RPMI8226 (cell line): ENCODE data around the gene LOXL1.

Experiments
- DNase-seq: peaks from one replicate; pipeline ENCODE4 v3.0.0-alpha.2; 2015

LOXL1 gene

GRCh38 chr15:73941044-73941443 is 14.8 kb downstream of the LOXL1 start:
- no peak for DNase-seq

DNA sequence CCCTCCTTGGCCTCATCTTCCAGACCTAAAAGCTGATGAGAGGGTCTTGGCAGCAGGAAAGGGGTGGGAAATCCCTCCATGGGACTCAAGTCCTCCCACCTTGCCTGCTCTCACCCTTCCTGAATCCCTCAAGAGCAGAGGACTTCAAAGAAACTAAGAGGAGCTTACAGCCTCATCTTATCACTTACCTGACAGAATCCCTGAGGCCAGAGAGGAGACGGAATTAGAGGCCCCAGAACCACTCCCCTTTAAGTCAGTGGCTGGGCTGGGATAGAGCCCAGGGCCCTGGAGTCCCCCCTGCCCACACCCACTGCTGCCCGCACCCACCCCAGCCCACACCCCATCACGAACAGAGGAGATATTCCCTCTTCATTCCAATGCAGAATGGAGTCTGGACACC is 15.2 kb downstream of the LOXL1 start:
- no peak for DNase-seq

DNA sequence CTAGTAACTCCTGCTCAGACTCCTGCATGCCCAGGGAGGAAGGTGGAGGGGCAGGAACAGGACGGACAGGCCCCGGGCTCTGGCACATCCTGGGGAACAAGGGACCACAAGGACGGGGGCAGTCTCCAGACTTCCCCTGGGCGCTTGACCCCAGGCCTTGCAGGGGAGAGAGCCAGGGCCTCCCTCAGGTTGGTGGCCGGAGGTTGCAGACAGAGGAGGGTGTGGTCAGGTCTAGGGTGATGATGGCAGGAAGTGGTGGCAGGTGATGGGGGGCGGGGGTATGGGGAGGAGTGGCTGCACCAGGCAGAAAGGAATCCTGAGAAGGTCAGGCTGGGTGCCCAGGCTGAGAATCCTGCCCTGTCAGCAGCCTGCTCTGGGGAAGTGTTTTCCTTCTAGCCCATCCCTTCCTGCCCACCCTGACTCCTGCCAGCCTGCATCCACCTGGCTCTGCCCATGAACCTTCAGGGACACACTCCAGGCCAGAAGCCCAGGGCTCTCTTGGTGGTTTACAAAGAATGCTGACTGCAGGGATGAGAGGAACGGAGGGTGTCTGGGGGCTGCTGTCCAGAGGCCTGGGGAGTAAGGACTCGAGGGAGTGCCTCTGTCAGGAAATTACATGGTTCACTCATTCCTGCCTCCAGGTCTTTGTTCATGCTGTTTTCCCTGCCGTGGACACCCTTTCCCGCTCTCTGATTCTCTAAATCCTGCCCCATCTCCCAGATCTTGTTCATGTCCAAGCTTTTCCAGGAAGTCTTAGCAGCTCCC is 15.8 kb downstream of the LOXL1 start:
- peak; percentile 81 for DNase-seq

- no peak for DNase-seq
Measured at GRCh38 chr15:73942751-73943270, 16.5 kb downstream of the LOXL1 start.

GRCh38 chr15:73944161-73945129 is 18.2 kb downstream of the LOXL1 start:
- DNase-seq: no peak

DNA sequence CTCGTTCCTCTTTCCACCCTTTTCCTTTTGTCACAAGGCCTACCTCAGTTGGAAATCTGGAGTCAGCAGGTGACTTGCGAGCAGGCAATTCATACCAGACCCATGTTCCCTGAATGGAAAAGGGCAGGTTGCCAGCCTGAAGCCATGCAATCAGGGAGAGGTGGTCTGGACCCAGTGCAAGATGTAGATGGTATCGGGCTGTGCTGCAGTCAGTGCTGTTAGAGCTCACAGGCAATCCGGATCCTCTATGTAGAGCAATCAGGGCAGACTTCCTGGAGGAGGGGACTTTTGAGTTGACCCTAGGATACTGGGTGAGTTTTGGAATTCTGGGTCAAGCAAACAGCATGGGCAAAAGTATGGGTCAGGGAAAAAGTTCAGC is 18.9 kb downstream of the LOXL1 start:
- DNase-seq: no peak

DNA sequence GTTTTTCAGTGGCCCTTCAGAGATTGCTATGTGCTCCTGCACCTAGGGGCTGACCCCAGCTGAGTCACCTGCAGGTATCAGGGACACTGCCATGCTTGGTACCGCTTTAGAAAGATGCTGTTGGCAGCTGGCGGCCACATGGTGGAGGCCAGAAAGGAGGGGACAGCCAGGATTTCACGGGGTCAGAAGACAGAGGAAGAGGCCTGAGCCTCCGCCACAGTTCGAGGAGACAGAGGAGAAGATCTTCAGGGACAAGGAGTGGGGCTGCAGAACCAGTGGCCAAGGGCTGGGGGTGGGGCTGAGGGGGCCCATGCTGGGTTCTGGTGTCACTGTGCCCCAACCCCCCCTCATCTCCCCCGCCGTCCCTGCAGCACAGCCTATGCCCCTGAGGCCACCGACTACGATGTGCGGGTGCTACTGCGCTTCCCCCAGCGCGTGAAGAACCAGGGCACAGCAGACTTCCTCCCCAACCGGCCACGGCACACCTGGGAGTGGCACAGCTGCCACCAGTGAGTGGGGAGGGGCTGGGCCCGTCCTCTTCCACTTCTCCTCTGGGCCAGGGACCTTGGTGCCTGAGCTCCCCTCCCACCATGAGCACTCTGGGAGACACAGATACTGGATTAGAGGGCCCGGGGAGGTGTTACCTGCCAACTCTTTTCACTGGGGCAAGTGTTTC is 19.9 kb downstream of the LOXL1 start:
- peak; percentile 51 for DNase-seq

DNA sequence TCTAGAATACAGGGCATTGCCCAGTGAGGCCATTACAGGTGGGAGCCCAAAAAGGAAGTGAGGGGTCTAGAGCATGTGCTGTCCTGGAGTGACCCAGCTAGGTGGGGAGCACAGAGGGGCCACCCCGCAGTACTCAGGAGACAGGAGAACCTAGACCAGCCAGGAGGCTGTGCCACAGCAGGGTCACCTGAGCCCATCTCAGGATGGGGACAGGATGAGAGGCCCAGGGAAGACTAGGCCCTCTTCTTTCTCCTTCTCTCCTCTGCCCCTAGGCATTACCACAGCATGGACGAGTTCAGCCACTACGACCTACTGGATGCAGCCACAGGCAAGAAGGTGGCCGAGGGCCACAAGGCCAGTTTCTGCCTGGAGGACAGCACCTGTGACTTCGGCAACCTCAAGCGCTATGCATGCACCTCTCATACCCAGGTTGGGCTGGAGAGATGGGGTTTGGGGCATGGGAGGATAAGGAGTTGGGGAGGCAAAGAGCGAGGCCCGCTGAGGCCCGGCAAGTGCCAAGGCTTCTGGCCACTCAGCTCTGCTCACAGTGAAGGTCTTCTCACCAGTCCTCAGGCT is 20.6 kb downstream of the LOXL1 start:
- no peak for DNase-seq

- no peak for DNase-seq
Measured at GRCh38 chr15:73947651-73948050, 21.4 kb downstream of the LOXL1 start.

DNA sequence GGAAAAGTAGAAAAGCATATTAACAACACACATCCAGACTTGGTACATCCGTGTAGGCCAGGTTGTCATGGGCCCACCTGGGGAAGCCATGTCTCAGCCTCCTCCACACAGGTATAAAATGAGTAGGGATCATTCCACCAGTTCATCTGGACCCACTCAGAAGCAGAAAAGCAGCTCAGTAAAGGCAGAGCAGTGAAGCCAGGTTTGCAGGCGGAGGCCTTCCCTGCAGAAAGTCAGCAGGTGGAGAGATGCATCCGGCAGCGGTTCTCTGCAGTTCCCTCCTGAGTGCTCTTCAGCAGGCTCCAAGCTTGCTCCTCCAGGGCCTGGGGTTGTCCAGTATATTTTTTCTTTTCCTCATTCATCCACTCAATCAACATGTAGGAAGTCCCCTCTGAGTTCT is 22.1 kb downstream of the LOXL1 start:
- DNase-seq: no peak

DNA sequence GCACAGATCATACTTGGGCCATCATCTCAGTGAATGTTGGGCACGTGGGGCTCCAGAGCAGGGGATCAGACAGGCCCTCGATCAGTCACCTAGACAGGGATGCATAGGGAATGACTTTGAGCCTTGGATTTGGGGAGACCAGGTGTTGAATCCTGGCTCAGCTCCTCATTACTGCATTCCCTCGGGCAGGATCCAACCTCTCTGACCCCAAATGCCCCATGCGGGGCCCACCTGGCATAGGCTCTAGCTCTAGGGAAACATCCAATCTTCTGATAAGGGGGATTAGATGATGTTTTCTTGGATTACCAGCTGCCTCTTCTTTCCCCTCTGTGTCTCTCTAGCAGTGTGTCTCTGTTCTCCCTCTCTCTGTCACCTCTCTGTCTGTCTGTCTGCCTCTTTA is 22.7 kb downstream of the LOXL1 start:
- DNase-seq: no peak

DNA sequence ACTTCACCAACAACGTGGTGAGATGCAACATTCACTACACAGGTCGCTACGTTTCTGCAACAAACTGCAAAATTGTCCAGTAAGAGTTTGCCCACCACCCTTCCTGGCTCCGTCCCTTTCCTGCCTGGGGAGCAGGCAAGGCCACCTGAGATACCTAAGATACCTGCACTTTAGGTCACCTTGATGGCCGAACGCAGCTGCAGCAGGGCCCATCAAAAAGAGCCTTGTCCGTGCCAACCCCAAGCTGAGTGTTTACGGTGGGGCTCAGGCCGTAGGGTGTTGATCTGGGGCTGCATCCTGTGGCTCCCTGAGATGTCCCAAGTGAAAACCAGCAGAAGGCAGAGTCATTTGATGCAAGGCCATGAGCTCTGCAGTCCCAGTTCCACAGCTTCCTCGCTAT is 23.2 kb downstream of the LOXL1 start:
- no peak for DNase-seq

DNA sequence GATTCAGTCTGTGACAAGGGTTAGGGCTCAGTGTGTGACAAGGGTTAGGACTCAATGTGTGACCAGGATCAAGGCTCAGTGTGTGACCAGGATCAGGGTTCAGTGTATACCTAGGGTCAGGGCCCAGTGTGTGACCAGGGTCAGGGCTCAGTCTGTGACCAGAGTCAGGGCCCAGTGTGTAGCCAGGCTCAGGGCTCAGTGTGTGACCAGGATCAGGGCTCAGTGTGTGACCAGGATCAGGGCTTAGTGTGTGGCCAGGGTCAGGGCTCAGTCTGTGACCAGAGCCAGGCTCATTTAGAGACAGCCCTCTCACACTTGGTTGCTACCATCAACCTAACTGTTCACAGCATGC is 24.2 kb downstream of the LOXL1 start:
- no peak for DNase-seq

GRCh38 chr15:73950831-73951561 is 24.7 kb downstream of the LOXL1 start:
- DNase-seq: peak; percentile 96

DNA sequence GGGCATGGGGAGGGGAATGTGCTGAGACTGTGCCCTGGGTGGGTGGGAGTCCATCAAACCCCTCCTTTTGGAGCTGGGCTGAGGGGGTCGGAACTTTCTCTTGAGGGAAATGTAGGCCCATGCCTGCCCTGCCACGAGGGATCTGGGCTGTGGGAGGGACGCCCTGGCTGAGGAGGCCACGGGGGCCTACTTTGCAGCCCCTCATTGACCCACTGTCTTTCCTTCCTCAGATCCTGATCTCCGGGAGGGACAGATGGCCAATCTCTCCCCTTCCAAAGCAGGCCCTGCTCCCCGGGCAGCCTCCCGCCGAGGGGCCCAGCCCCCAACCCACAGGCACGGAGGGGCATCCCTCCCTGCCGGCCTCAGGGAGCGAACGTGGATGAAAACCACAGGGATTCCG is 25.3 kb downstream of the LOXL1 start:
- no peak for DNase-seq

GRCh38 chr15:73952171-73952912 is 26.1 kb downstream of the LOXL1 start:
- no peak for DNase-seq

GRCh38 chr15:73952913-73953750 is 26.9 kb downstream of the LOXL1 start:
- DNase-seq: no peak

DNA sequence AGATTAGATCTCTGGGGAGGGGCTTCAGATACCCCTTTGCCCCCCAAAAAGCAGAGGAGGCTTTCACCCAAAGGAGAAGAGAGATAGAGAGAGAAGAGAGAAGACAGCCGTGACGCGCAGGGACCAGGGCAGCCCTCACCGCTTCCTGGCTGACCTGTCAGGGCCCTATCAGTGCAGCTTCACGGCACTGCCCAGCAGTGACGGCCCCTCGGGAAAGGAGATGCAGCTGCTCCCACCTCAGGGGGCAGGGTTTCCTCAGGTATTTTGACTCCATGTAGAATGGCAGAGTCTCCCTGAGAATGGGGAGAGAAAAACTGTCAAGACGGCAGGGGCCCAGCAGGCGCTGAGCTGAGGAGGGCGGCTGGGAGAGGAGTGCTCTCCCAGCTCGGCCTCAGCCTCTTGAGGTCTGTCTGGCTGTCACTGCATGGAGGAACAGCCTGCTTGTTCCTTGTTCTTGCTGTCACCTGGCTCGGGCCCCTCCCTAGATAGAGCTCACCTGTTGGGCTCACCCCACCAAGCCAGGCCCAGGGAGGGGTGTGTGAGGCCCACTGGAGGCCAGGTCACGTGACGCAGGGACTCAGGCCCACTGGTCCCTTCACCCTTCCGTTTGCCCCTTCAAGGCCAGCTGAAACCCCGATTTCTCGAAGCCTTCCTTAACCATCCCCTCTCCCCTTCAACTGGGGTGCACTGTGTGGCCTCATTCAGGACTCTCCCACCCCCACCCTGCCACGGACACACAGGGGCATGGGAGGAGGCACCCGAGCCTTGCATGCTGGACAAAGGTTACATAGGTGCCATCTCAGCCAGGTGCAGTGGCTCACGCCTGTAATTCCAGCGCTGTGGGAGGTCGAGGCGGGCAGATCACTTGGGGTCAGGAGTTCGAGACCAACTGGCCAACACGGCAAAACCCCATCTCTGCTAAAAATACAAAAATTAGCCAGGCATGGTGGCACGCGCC is 28.2 kb downstream of the LOXL1 start:
- no peak for DNase-seq

DNA sequence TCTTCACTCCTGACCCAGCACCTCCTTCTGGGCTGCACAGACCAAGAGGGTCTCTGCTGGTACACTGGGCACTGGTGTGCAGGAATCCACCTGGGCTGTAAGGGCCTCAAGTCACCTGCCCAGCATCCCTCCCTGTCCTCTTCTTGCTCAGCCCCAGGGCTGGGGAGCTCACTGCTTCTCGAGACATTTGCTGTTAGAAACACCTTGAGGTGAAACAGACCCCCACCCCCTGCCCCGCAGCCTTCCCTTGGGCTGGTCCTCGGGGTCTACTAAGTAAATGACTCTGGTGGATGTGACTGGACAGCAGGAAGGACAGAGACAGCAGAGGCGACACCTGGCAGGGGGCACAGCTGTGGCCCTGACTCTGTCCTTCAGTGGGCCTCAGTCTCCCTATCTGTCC is 29.1 kb downstream of the LOXL1 start:
- DNase-seq: no peak
